ENCODE measurements around the gene FALEC. TPM values are rescaled to one million over a fixed set of nuclear protein-coding genes. Genes with fewer than 3 reads are reported as not detected.
A peak's percentile ranks its signal among the peaks of the same experiment; 100 is the strongest.

The FALEC gene
- total RNA-seq, 1 experiment from 2014 or later: 1.0 TPM

DNA sequence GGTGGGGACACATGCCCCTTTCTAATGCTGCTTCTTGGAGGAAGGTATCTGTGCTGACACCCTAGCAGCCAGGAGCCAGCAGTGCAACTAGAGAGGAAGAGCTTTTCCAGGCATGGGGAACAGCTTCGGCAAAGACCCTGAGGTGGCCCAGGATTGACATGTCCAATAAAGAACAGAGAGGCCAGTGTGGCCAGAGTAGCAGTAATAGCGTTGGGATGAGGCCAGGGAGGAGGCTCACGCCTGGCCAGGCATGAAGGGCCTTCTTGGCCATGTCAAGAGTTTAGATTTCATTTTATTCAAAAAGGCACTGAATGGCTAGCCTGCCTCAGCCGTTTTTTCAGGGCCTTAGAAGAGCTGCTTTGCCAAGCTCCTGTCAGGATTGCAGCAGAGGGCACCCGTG is 17.3 kb downstream of the FALEC start:
- no TSS peak for BruUV-seq (replicated peaks)
- Histone ChIP-seq H3K36me3 (ENCODE audit: control insufficient read depth, insufficient read depth, low read length) (no peaks in the 10 kb centered on the region), H3K4me1 (ENCODE audit: control insufficient read depth, insufficient read depth, low read length) (no peaks in the 10 kb centered on the region), H3K9me3 (ENCODE audit: control insufficient read depth, insufficient read depth, low read depth, low read length) (no peaks in the 10 kb centered on the region), H3K27me3 (ENCODE audit: control insufficient read depth, insufficient read depth, low read length) (no peaks in the 10 kb centered on the region), H3K4me3 (ENCODE audit: low read depth in 2 of 2, low read length in 2 of 2) (no peak overlapping the region), H3K27ac (ENCODE audit: low read length) (no peak overlapping the region)
- no peak for DNase-seq (ENCODE audit: low read depth, low spot score)
- CTCF ChIA-PET: interaction anchor here (0.7 to 1.4 kb wide), 9 partner anchors 12 to 538 kb away, joined by 3 to 6 read pairs (median 3); partner anchors contain the start of gene FALEC
- no peak for TF ChIP-seq SIN3A (IDR thresholded peaks at IDR 0.05; ENCODE audit: borderline replicate concordance, insufficient read depth, low read depth, low read length)
- TF ChIP-seq, protein P1, sequence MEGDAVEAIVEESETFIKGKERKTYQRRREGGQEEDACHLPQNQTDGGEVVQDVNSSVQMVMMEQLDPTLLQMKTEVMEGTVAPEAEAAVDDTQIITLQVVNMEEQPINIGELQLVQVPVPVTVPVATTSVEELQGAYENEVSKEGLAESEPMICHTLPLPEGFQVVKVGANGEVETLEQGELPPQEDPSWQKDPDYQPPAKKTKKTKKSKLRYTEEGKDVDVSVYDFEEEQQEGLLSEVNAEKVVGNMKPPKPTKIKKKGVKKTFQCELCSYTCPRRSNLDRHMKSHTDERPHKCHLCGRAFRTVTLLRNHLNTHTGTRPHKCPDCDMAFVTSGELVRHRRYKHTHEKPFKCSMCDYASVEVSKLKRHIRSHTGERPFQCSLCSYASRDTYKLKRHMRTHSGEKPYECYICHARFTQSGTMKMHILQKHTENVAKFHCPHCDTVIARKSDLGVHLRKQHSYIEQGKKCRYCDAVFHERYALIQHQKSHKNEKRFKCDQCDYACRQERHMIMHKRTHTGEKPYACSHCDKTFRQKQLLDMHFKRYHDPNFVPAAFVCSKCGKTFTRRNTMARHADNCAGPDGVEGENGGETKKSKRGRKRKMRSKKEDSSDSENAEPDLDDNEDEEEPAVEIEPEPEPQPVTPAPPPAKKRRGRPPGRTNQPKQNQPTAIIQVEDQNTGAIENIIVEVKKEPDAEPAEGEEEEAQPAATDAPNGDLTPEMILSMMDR (IDR thresholded peaks at IDR 0.05): peak; percentile 4
- POLR2A ChIA-PET: no interaction called here
- intact Hi-C loops (cut with micrococcal nuclease; ENCODE audit: unreplicated experiment): no loop called here
- no peak for ATAC-seq
- in situ Hi-C loops (cut with HindIII; ENCODE audit: low pct_unique_long_range_greater_than_20kb, low sequenced_read_pairs): no loop called here

DNA sequence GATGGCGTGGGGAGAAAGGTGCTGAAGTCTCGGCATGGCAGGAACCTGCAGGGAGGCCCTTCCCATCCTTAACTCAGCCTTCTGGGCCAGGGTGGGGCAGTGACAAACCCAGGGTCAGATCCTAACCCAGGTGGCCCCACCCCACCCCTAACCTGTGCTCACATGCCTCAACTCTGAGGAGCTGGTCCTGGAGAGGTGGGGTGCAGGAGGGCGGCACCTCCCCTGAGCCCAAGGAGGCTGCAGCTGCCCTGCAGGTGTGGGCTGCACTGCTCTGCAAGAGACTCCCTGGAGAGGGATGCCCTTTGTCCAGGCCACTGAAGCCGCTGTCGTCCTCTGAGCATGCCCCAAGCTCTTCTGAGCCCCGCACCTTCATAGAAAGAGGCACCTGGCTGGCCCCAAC is 18.4 kb downstream of the FALEC start:
- no peak overlapping the region for H3K4me3 ChIP-seq (ENCODE audit: low read depth in 2 of 2, low read length in 2 of 2)
- TF ChIP-seq POLR2AphosphoS5 (IDR thresholded peaks at IDR 0.05; ENCODE audit: low read depth, low read length) (no peak), TCF7L2 (IDR thresholded peaks at IDR 0.05; ENCODE audit: low read depth, low read length) (no peak), SIN3A (IDR thresholded peaks at IDR 0.05; ENCODE audit: borderline replicate concordance, insufficient read depth, low read depth, low read length) (no peak)
- TF ChIP-seq, protein P1 (IDR thresholded peaks at IDR 0.05): no peak
- TF ChIP-seq, protein P2, sequence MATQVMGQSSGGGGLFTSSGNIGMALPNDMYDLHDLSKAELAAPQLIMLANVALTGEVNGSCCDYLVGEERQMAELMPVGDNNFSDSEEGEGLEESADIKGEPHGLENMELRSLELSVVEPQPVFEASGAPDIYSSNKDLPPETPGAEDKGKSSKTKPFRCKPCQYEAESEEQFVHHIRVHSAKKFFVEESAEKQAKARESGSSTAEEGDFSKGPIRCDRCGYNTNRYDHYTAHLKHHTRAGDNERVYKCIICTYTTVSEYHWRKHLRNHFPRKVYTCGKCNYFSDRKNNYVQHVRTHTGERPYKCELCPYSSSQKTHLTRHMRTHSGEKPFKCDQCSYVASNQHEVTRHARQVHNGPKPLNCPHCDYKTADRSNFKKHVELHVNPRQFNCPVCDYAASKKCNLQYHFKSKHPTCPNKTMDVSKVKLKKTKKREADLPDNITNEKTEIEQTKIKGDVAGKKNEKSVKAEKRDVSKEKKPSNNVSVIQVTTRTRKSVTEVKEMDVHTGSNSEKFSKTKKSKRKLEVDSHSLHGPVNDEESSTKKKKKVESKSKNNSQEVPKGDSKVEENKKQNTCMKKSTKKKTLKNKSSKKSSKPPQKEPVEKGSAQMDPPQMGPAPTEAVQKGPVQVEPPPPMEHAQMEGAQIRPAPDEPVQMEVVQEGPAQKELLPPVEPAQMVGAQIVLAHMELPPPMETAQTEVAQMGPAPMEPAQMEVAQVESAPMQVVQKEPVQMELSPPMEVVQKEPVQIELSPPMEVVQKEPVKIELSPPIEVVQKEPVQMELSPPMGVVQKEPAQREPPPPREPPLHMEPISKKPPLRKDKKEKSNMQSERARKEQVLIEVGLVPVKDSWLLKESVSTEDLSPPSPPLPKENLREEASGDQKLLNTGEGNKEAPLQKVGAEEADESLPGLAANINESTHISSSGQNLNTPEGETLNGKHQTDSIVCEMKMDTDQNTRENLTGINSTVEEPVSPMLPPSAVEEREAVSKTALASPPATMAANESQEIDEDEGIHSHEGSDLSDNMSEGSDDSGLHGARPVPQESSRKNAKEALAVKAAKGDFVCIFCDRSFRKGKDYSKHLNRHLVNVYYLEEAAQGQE (IDR thresholded peaks at IDR 0.05; ENCODE audit: insufficient read depth in 1 of 2, low read depth in 2 of 2, low read length in 1 of 2): no peak
- ChIA-PET POLR2A (interaction anchor here (0.6 to 0.7 kb wide), 2 partner anchors 272 to 365 kb away, joined by 3 to 5 read pairs; no protein-coding TSS in a partner anchor), CTCF (interaction anchor here (0.5 to 0.6 kb wide), 2 partner anchors 8 to 17 kb away, joined by 3 to 6 read pairs; no protein-coding TSS in a partner anchor)
- ATAC-seq (no peak), DNase-seq (ENCODE audit: low read depth, low spot score) (no peak)
- no peaks in the 10 kb centered on the region for H3K27me3 ChIP-seq (ENCODE audit: control insufficient read depth, insufficient read depth, low read length)
- no peak overlapping the region for H3K27ac ChIP-seq (ENCODE audit: low read length)
- no TSS peak for BruUV-seq (replicated peaks)
- in situ Hi-C loops (cut with HindIII; ENCODE audit: low pct_unique_long_range_greater_than_20kb, low sequenced_read_pairs): no loop called here
- H3K36me3 ChIP-seq (ENCODE audit: control insufficient read depth, insufficient read depth, low read length): no peaks in the 10 kb centered on the region
- H3K4me1 ChIP-seq (ENCODE audit: control insufficient read depth, insufficient read depth, low read length): no peaks in the 10 kb centered on the region
- intact Hi-C loops (cut with micrococcal nuclease; ENCODE audit: unreplicated experiment): no loop called here
- no peaks in the 10 kb centered on the region for H3K9me3 ChIP-seq (ENCODE audit: control insufficient read depth, insufficient read depth, low read depth, low read length)
